ENCODE data around the gene NRIP3. TPM values are rescaled to one million over a fixed set of nuclear protein-coding genes. Genes with fewer than 3 reads are reported as not detected.

The NRIP3 gene
- total RNA-seq, 1 donor from 2014 or later = 42.7 TPM

- H3K4me3 Mint-ChIP-seq = no peak overlapping the region
- H3F3A ChIP-seq (ENCODE audit: low read depth) = peaks cover 28% of the 10 kb centered on the region
- no peak overlapping the region for H3K27ac Mint-ChIP-seq
- peaks cover 31% of the 10 kb centered on the region for H3K4me1 Mint-ChIP-seq
- no peaks in the 10 kb centered on the region for H3K27me3 ChIP-seq
- no peak overlapping the region for H3K9ac ChIP-seq
- no peaks in the 10 kb centered on the region for H3K79me2 ChIP-seq (ENCODE audit: low read depth)
- DNase-seq (ENCODE audit: low spot score) = no peak
- no peak overlapping the region for H2AFZ ChIP-seq (replicated peaks)
- no peaks in the 10 kb centered on the region for H3K9me3 ChIP-seq (ENCODE audit: low read depth)
- H3K4me3 ChIP-seq = no peak overlapping the region
- no peaks in the 10 kb centered on the region for H3K36me3 ChIP-seq
- H3K27me3 Mint-ChIP-seq (ENCODE audit: insufficient read depth, low read depth) = peaks cover 7% of the 10 kb centered on the region
- H3K9me3 Mint-ChIP-seq = peaks cover 7% of the 10 kb centered on the region
- H3K4me1 ChIP-seq = peaks cover 48% of the 10 kb centered on the region
- no peaks in the 10 kb centered on the region for H4K20me1 ChIP-seq (ENCODE audit: low read depth)
- no peak overlapping the region for H3K27ac ChIP-seq
- peaks cover 7% of the 10 kb centered on the region for H3K36me3 Mint-ChIP-seq
- TF ChIP-seq EZH2 (IDR thresholded peaks at IDR 0.05) (no peak), EZH2phosphoT487 (IDR thresholded peaks at IDR 0.05) (no peak), CTCF (IDR thresholded peaks at IDR 0.05) (no peak)
- H3K4me2 ChIP-seq = no peak overlapping the region
Observed at GRCh38 chr11:9041747-9042146, 37.9 kb upstream of the NRIP3 start.

GRCh38 chr11:9040410-9040809, 36.6 kb upstream of the NRIP3 start:
- no peak overlapping the region for H3K4me3 Mint-ChIP-seq
- Histone ChIP-seq H3F3A (ENCODE audit: low read depth) (peaks cover 40% of the 10 kb centered on the region), H3K36me3 (no peaks in the 10 kb centered on the region), H3K27me3 (no peaks in the 10 kb centered on the region), H3K4me1 (peaks cover 58% of the 10 kb centered on the region), H3K27ac (no peak overlapping the region), H3K79me2 (ENCODE audit: low read depth) (no peaks in the 10 kb centered on the region), H3K9ac (no peak overlapping the region), H3K4me3 (no peak overlapping the region), H3K4me2 (no peak overlapping the region), H2AFZ (replicated peaks) (no peak overlapping the region), H4K20me1 (ENCODE audit: low read depth) (no peaks in the 10 kb centered on the region), H3K9me3 (ENCODE audit: low read depth) (no peaks in the 10 kb centered on the region)
- peaks cover 7% of the 10 kb centered on the region for H3K9me3 Mint-ChIP-seq
- no peak for DNase-seq (ENCODE audit: low spot score)
- peaks cover 7% of the 10 kb centered on the region for H3K36me3 Mint-ChIP-seq
- H3K27me3 Mint-ChIP-seq (ENCODE audit: insufficient read depth, low read depth) = peaks cover 7% of the 10 kb centered on the region
- peaks cover 34% of the 10 kb centered on the region for H3K4me1 Mint-ChIP-seq
- no peak overlapping the region for H3K27ac Mint-ChIP-seq
- TF ChIP-seq CTCF (IDR thresholded peaks at IDR 0.05) (no peak), EZH2 (IDR thresholded peaks at IDR 0.05) (no peak), EZH2phosphoT487 (IDR thresholded peaks at IDR 0.05) (no peak)

GRCh38 chr11:9039863-9040262, 36.1 kb upstream of the NRIP3 start:
- Mint-ChIP-seq H3K36me3 (peaks cover 7% of the 10 kb centered on the region), H3K9me3 (peaks cover 7% of the 10 kb centered on the region), H3K27ac (no peak overlapping the region), H3K4me3 (no peak overlapping the region), H3K4me1 (peaks cover 38% of the 10 kb centered on the region), H3K27me3 (ENCODE audit: insufficient read depth, low read depth) (peaks cover 7% of the 10 kb centered on the region)
- no peak for TF ChIP-seq CTCF (IDR thresholded peaks at IDR 0.05)
- TF ChIP-seq EZH2 (IDR thresholded peaks at IDR 0.05) = no peak
- TF ChIP-seq EZH2phosphoT487 (IDR thresholded peaks at IDR 0.05) = no peak
- Histone ChIP-seq H3K4me1 (peaks cover 62% of the 10 kb centered on the region), H3K79me2 (ENCODE audit: low read depth) (no peaks in the 10 kb centered on the region), H3K9ac (no peak overlapping the region), H4K20me1 (ENCODE audit: low read depth) (no peaks in the 10 kb centered on the region), H2AFZ (replicated peaks) (no peak overlapping the region), H3F3A (ENCODE audit: low read depth) (peaks cover 46% of the 10 kb centered on the region), H3K4me2 (no peak overlapping the region), H3K4me3 (no peak overlapping the region), H3K27ac (no peak overlapping the region), H3K27me3 (no peaks in the 10 kb centered on the region), H3K9me3 (ENCODE audit: low read depth) (no peaks in the 10 kb centered on the region), H3K36me3 (no peaks in the 10 kb centered on the region)
- DNase-seq (ENCODE audit: low spot score) = no peak

Data from neural progenitor cell (in vitro differentiated cells).